ENCODE measurements around the gene RAB33B.

Gene RAB33B

GRCh38 chr4:139509727-139510410 is 55.9 kb downstream of the RAB33B start:
- no peak for DNase-seq

GRCh38 chr4:139511320-139511719 is 57.4 kb downstream of the RAB33B start:
- no peak for DNase-seq

- peak; percentile 75 for DNase-seq
Observed at GRCh38 chr4:139514382-139515059, 60.6 kb downstream of the RAB33B start.

GRCh38 chr4:139515531-139515958 is 61.6 kb downstream of the RAB33B start:
- no peak for DNase-seq

GRCh38 chr4:139521754-139522401 is 68.0 kb downstream of the RAB33B start:
- DNase-seq = no peak

GRCh38 chr4:139522457-139522856 is 68.5 kb downstream of the RAB33B start:
- no peak for DNase-seq

GRCh38 chr4:139523076-139523475 is 69.2 kb downstream of the RAB33B start:
- DNase-seq = no peak

GRCh38 chr4:139524062-139524631 is 70.2 kb downstream of the RAB33B start:
- DNase-seq = peak; percentile 84

- DNase-seq = no peak
Observed at GRCh38 chr4:139525414-139525813, 71.5 kb downstream of the RAB33B start.

Measured in islet precursor cell (in vitro differentiated cells).